ENCODE results near the gene FAM13A. TPM values are rescaled to one million over a fixed set of nuclear protein-coding genes. Genes with fewer than 3 reads are reported as not detected.
"Not testable (repeated sequence)": the region's sequence is repeated elsewhere in the genome, so short reads cannot be mapped to it uniquely, and the experiment has no call there.

The FAM13A gene
- total RNA-seq, 1 donor from 2014 or later, result 33.4 TPM

DNA sequence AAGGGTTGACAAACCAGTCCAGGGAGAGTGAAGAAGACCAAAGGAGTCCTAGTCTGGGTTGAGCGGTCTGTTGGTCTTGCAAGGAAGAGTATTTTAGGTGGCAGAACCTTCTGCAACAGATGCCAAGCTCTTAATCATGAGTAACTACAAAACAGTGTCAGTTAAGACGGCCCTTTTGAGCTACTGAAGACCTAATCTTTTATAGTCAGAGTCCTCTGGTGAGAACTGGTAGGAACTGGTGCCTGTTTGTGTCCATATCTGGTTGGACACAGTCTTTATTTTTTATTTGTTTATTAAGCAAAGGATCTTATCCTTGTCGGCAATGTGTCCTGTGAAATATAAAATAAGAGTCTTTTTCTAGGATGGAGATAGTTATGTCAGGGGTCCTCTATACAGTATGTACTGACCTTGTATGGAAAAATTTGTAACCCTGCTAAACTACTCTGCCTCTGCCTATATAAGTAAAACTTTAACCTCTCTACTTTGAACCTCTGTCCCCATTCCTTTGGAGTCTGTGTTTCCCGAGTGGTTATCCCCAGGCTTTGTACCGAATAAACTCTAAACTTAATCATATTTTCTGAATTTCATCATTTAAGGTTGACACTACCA is 47.1 kb downstream of the FAM13A start:
- no peak for TF ChIP-seq CTCF (IDR thresholded peaks at IDR 0.05)
- Histone ChIP-seq H3K27ac (no peak overlapping the region), H3K4me1 (no peaks in the 10 kb centered on the region), H3K36me3 (no peaks in the 10 kb centered on the region), H3K4me3 (no peak overlapping the region), H3K27me3 (no peaks in the 10 kb centered on the region), H3K9me3 (no peaks in the 10 kb centered on the region)
- intact Hi-C loops (cut with DNase I), result no loop called here
- no peak for DNase-seq
- no peak for ATAC-seq

- no peak overlapping the region for H3K4me3 ChIP-seq
- no peak overlapping the region for H3K27ac ChIP-seq
- H3K4me1 ChIP-seq, result no peaks in the 10 kb centered on the region
- TF ChIP-seq CTCF (IDR thresholded peaks at IDR 0.05), result no peak
- intact Hi-C loops (cut with DNase I), result no loop called here
- ATAC-seq (no peak), DNase-seq (no peak)
- H3K36me3 ChIP-seq, result no peaks in the 10 kb centered on the region
- H3K9me3 ChIP-seq, result no peaks in the 10 kb centered on the region
- no peaks in the 10 kb centered on the region for H3K27me3 ChIP-seq
These were observed 47.9 kb downstream of the FAM13A start for GRCh38 chr4:89009115-89009514.

DNA sequence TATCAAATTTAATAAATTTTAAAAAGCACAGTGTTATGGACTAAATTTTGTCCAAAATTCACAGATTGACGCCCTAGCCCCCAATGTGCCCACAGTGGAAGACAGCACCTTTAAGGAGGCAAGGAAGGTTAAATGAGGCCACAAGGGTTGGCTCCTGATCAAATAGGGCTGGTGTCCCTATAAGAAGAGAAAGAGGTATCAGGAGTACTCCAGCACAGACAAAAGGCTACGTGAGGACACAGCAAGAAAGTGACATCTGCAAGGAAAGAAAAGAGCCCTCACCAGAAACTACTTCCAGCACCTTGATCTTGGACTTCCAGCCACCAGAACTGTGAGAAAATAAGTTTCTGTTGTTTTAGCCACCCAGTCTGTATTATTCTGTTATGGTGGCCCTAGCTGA is 48.8 kb downstream of the FAM13A start:
- Histone ChIP-seq H3K27ac (no peak overlapping the region), H3K4me1 (no peaks in the 10 kb centered on the region), H3K9me3 (no peaks in the 10 kb centered on the region), H3K36me3 (no peaks in the 10 kb centered on the region), H3K4me3 (no peak overlapping the region), H3K27me3 (no peaks in the 10 kb centered on the region)
- no peak for ATAC-seq
- intact Hi-C loops (cut with DNase I), result no loop called here
- no peak for TF ChIP-seq CTCF (IDR thresholded peaks at IDR 0.05)
- DNase-seq, result no peak

- no peak overlapping the region for H3K4me3 ChIP-seq
- no peaks in the 10 kb centered on the region for H3K4me1 ChIP-seq
- no peaks in the 10 kb centered on the region for H3K27me3 ChIP-seq
- intact Hi-C loops (cut with DNase I), result no loop called here
- DNase-seq (no peak), ATAC-seq (no peak)
- TF ChIP-seq CTCF (IDR thresholded peaks at IDR 0.05), result no peak
- no peak overlapping the region for H3K27ac ChIP-seq
- no peaks in the 10 kb centered on the region for H3K9me3 ChIP-seq
- H3K36me3 ChIP-seq, result no peaks in the 10 kb centered on the region
These were observed 49.5 kb downstream of the FAM13A start for GRCh38 chr4:89007338-89007939.

- no peaks in the 10 kb centered on the region for H3K27me3 ChIP-seq
- H3K36me3 ChIP-seq, result no peaks in the 10 kb centered on the region
- no peak overlapping the region for H3K27ac ChIP-seq
- intact Hi-C loops (cut with DNase I), result no loop called here
- no peak for DNase-seq
- no peak overlapping the region for H3K4me3 ChIP-seq
- no peak for ATAC-seq
- no peaks in the 10 kb centered on the region for H3K9me3 ChIP-seq
- no peak for TF ChIP-seq CTCF (IDR thresholded peaks at IDR 0.05)
- H3K4me1 ChIP-seq, result no peaks in the 10 kb centered on the region
These were observed 50.7 kb downstream of the FAM13A start for GRCh38 chr4:89006307-89006706.

- H3K36me3 ChIP-seq; H3K9me3 ChIP-seq; H3K4me1 ChIP-seq; DNase-seq; H3K27ac ChIP-seq; H3K4me3 ChIP-seq; H3K27me3 ChIP-seq; ATAC-seq; intact Hi-C loops (cut with DNase I): not testable (repeated sequence)
These were observed 51.9 kb downstream of the FAM13A start for GRCh38 chr4:89005066-89005465.

Measured in upper lobe of right lung (tissue), 1 donor.